Left lung (tissue), 10 donors: ENCODE measurements around the gene CIITA. TPM values are rescaled to one million over a fixed set of nuclear protein-coding genes. Genes with fewer than 3 reads are reported as not detected.
A peak's percentile ranks its signal among the peaks of the same experiment; 100 is the strongest.
"Not testable (repeated sequence)": the region's sequence is repeated elsewhere in the genome, so short reads cannot be mapped to it uniquely, and the experiment has no call there.

ENCODE experiments used
- ATAC-seq: fragments of 200-7000 bp; cut with Tn5 transposase; one replicate; pipeline ENCODE4 v1.9.1; 2020; ENCODE audit warnings: moderate library complexity
- DNase-seq, 4 donors: peaks; one replicate each; pipeline ENCODE4 v3.0.0-alpha.2; 2013 to 2020
- H3K27ac ChIP-seq, 2 donors: fragments of 200-600 bp; sonication (generic) in 1 of 2; one replicate each; pipeline versions ENCODE4 v1.5.0 to v1.8.0; 2020 to 2021
- H3K27me3 ChIP-seq, 2 donors: fragments of 200-600 bp; sonication (generic) in 1 of 2; one replicate each; pipeline versions ENCODE4 v1.5.0 to v1.8.0; 2020 to 2021
- H3K36me3 ChIP-seq, 2 donors: fragments of 200-600 bp; sonication (generic) in 1 of 2; one replicate each; pipeline versions ENCODE4 v1.5.0 to v1.8.0; 2020 to 2021
- H3K4me1 ChIP-seq, 2 donors: fragments of 200-600 bp; one replicate each; pipeline ENCODE4 v1.8.0; 2021
- H3K4me3 ChIP-seq, 2 donors: fragments of 200-600 bp; sonication (generic) in 1 of 2; one replicate each; pipeline versions ENCODE4 v1.5.0 to v1.8.0; 2020 to 2021; ENCODE audit warnings: mild to moderate bottlenecking in 1 of 2
- H3K9me3 ChIP-seq, 2 donors: fragments of 200-600 bp; sonication (generic) in 1 of 2; one replicate each; pipeline versions ENCODE4 v1.5.0 to v1.8.0; 2020 to 2021
- intact Hi-C, 2 donors: fragments of 100-400 bp; cut with DNase I; formaldehyde crosslinking; loops; one replicate each; pipeline versions ENCODE4 v1.11.2 to v1.14.2; 2022
- polyA plus RNA-seq, 6 donors: library from polyadenylated mRNA; unstranded; fragments of 120-200 nt; gene quantifications; one replicate each; pipeline ENCODE4 v1.2.1, GENCODE V29; 2013; ENCODE audit not compliant: insufficient read length in 6 of 6
- total RNA-seq, 2 donors: library from RNA; stranded (reverse); fragmentation: NEBNext Ultra II Directional; extraction: Animal tissue kit (Norgen Biotek cat#: 25700); gene quantifications; one replicate each; pipeline ENCODE4 v1.2.1, GENCODE V29; 2021
- TF ChIP-seq, protein P1 (sequence below), 2 donors: fragments of 200-600 bp; sonication (generic) in 1 of 2; IDR thresholded peaks; one replicate each; pipeline versions ENCODE4 v1.5.0 to v1.8.0; 2021; ENCODE audit warnings: antibody characterized with exemption in 2 of 2
- donor health status: DM: no; HTN: yes; CAD: no.
- donor health status: DM: no; HTN: no; CAD: no.

Gene CIITA
- total and polyA plus RNA-seq, 8 donors, result 2.6 to 49.0 (median 5.8) TPM

DNA sequence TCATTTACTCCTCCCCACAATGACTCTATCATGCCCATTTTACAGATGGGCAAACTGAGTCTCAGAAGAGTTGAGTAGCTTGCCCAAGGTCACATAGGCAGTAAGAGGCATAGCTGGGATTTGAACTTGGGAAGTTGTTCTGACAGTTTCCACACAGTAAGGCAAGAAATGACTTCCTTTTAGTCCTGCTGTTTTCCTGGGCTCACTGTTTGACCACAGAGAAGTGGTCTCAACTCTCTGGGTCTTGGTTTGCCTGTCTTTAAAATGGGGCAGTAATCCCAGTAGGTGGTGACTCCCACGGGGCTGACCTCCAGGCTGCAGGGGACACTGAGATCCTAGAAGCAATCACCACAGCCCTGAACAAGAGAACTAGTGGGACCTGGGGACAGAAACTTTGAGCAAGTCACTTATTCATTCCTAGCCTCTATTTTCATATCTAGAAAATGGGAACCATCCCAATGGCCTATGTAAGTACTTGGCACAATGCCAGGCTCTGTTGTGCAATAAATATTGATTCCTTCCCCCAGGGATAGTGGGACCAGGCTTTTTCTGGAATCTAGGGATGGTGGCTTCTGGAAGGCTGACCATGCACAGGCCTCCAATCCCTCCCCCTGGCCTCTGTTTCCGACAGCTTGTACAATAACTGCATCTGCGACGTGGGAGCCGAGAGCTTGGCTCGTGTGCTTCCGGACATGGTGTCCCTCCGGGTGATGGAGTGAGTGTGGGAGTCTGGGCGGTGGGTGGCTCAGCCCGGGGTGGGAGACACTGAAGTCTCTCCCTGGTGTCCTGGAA is 44.7 kb downstream of the CIITA start:
- peaks cover 1 to 60% of the 10 kb centered on the region in 2 donors for H3K36me3 ChIP-seq
- H3K27me3 ChIP-seq, result no peaks in the 10 kb centered on the region
- no peak for DNase-seq
- no peak overlapping the region for H3K4me3 ChIP-seq
- peaks cover 16 to 37% of the 10 kb centered on the region in 2 donors for H3K4me1 ChIP-seq
- no peaks in the 10 kb centered on the region for H3K9me3 ChIP-seq
- no peak for ATAC-seq
- intact Hi-C loops, result no loop called here
- TF ChIP-seq, protein P1, sequence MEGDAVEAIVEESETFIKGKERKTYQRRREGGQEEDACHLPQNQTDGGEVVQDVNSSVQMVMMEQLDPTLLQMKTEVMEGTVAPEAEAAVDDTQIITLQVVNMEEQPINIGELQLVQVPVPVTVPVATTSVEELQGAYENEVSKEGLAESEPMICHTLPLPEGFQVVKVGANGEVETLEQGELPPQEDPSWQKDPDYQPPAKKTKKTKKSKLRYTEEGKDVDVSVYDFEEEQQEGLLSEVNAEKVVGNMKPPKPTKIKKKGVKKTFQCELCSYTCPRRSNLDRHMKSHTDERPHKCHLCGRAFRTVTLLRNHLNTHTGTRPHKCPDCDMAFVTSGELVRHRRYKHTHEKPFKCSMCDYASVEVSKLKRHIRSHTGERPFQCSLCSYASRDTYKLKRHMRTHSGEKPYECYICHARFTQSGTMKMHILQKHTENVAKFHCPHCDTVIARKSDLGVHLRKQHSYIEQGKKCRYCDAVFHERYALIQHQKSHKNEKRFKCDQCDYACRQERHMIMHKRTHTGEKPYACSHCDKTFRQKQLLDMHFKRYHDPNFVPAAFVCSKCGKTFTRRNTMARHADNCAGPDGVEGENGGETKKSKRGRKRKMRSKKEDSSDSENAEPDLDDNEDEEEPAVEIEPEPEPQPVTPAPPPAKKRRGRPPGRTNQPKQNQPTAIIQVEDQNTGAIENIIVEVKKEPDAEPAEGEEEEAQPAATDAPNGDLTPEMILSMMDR (IDR thresholded peaks at IDR 0.05), result no peak
- H3K27ac ChIP-seq, result peak overlapping the region in 1 of 2 donors; percentile 33

DNA sequence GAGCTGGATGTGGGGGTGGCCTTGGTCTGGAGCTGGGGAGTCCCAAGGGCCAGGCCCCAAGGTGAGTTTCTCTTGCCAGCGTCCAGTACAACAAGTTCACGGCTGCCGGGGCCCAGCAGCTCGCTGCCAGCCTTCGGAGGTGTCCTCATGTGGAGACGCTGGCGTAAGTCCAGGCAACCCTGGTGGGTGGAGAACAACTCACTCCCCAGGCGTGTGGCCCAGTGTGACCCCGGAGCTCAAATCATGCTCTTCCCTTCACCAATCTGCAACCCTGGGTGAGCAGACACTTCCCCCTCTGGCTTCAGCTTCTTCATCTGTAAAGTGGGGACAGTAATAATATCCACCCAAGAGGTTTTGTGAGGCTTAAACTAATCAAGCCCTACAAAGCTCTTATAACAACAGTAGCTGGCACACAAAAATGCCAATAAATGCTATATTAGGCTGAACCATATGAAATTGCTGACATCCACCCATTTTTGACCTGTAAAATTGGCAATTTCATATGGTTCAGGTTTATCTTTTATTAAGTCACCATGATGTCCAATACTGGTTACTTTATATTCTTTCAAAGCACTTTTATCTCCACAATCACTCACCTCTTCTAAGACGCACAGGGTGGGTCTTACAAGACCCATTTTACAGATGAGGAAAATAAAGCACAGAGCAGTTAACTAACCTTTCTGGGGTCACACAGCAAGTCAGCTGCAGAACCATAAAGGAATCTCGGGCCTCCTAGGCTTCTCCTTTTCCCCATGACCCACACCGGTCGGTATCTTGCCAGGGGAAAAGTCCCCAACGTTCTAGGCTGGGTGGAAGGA is 45.5 kb downstream of the CIITA start:
- intact Hi-C loops, result no loop called here
- H3K27ac ChIP-seq, result peak overlapping the region in 1 of 2 donors; percentile 33
- ATAC-seq (peak; percentile 12), DNase-seq (peak in 1 of 4 donors; percentile 77)
- peaks cover 5 to 65% of the 10 kb centered on the region in 2 donors for H3K36me3 ChIP-seq
- H3K4me1 ChIP-seq, result peaks cover 16 to 37% of the 10 kb centered on the region in 2 donors
- TF ChIP-seq, protein P1 (IDR thresholded peaks at IDR 0.05), result no peak
- H3K9me3 ChIP-seq, result no peaks in the 10 kb centered on the region
- H3K27me3 ChIP-seq, result no peaks in the 10 kb centered on the region
- H3K4me3 ChIP-seq, result no peak overlapping the region

GRCh38 chr16:10923146-10923649 is 46.2 kb downstream of the CIITA start:
- intact Hi-C loops, result no loop called here
- H3K9me3 ChIP-seq, result no peaks in the 10 kb centered on the region
- peaks cover 15 to 33% of the 10 kb centered on the region in 2 donors for H3K4me1 ChIP-seq
- H3K36me3 ChIP-seq, result peaks cover 5 to 68% of the 10 kb centered on the region in 2 donors
- no peak overlapping the region for H3K27ac ChIP-seq
- ATAC-seq (no peak), DNase-seq (no peak)
- H3K27me3 ChIP-seq, result no peaks in the 10 kb centered on the region
- no peak overlapping the region for H3K4me3 ChIP-seq
- TF ChIP-seq, protein P1 (IDR thresholded peaks at IDR 0.05), result no peak

- H3K9me3 ChIP-seq, result no peaks in the 10 kb centered on the region
Measured at GRCh38 chr16:10923650-10924214, 46.7 kb downstream of the CIITA start.

GRCh38 chr16:10925285-10925684 is 48.3 kb downstream of the CIITA start:
- peaks cover 5 to 72% of the 10 kb centered on the region in 2 donors for H3K36me3 ChIP-seq

More at GRCh38 chr16:10923650-10924214, 46.7 kb downstream of the CIITA start:
- Histone ChIP-seq H3K27me3 (no peaks in the 10 kb centered on the region), H3K27ac (no peak overlapping the region), H3K4me1 (peaks cover 11 to 33% of the 10 kb centered on the region in 2 donors), H3K36me3 (peaks cover 5 to 72% of the 10 kb centered on the region in 2 donors), H3K4me3 (no peak overlapping the region)
- no peak for ATAC-seq
- TF ChIP-seq, protein P1 (IDR thresholded peaks at IDR 0.05), result no peak
- intact Hi-C loops, result no loop called here
- DNase-seq, result no peak

More at GRCh38 chr16:10925285-10925684, 48.3 kb downstream of the CIITA start:
- intact Hi-C loops, H3K27ac ChIP-seq, H3K27me3 ChIP-seq, H3K9me3 ChIP-seq, ATAC-seq, DNase-seq, H3K4me3 ChIP-seq: not testable (repeated sequence)
- H3K4me1 ChIP-seq, result peaks cover 21 to 43% of the 10 kb centered on the region in 2 donors
